Aorta (tissue), 5 donors: ENCODE data around the gene KPNA6. TPM values are rescaled to one million over a fixed set of nuclear protein-coding genes. Genes with fewer than 3 reads are reported as not detected.

Experiments used
- ATAC-seq: fragments of 200-7000 bp; cut with Tn5 transposase; one replicate; pipeline ENCODE4 v1.9.1; 2022; ENCODE audit warnings: moderate library complexity; ENCODE audit not compliant: low FRiP score
- DNase-seq, 2 donors: peaks; one replicate each; pipeline ENCODE4 v3.0.0-alpha.2; 2020
- H3K27ac ChIP-seq, 2 donors: one replicate each; pipeline ENCODE4 v1.5.1; 2013; ENCODE audit warnings: low read length in 2 of 2, mild to moderate bottlenecking in 2 of 2, moderate library complexity in 2 of 2, control low read depth in 1 of 2, inconsistent platforms in 1 of 2, low read depth in 1 of 2
- H3K27me3 ChIP-seq, 2 donors: one replicate each; pipeline ENCODE4 v1.6.1; 2013; ENCODE audit warnings: control low read depth in 1 of 2, low read length in 1 of 2, mild to moderate bottlenecking in 1 of 2, moderate library complexity in 1 of 2; ENCODE audit not compliant: insufficient read depth in 2 of 2, control insufficient read depth in 1 of 2
- H3K36me3 ChIP-seq, 2 donors: one replicate each; pipeline ENCODE4 v1.6.1; 2013; ENCODE audit warnings: control low read depth in 1 of 2, low read length in 1 of 2, mild to moderate bottlenecking in 1 of 2; ENCODE audit not compliant: insufficient read depth in 2 of 2, control insufficient read depth in 1 of 2
- H3K4me1 ChIP-seq, 2 donors: one replicate each; pipeline ENCODE4 v1.6.1; 2013; ENCODE audit warnings: low read length in 2 of 2, control low read depth in 1 of 2, mild to moderate bottlenecking in 1 of 2, moderate library complexity in 1 of 2; ENCODE audit not compliant: insufficient read depth in 2 of 2, control insufficient read depth in 1 of 2
- H3K4me3 ChIP-seq, 2 donors: one replicate each; pipeline ENCODE4 v1.5.1; 2013; ENCODE audit warnings: low read length in 2 of 2, control low read depth in 1 of 2, mild to moderate bottlenecking in 1 of 2
- H3K9me3 ChIP-seq: one replicate; pipeline ENCODE4 v1.6.1; 2013; ENCODE audit warnings: mild to moderate bottlenecking, low read length; ENCODE audit not compliant: control insufficient read depth
- WGBS, 2 donors: extraction: QIAGEN DNeasy Blood & Tissue Kit; methylation state at CpG; one replicate each; pipeline ENCODE4 v1.1.7; 2013; 5-methylcytosine and 5-hydroxymethylcytosine counted together
- intact Hi-C, 2 donors: fragments of 100-400 bp; cut with DNase I; formaldehyde crosslinking; loops; one replicate each; pipeline versions ENCODE4 v1.14.2 to v1.15.0; 2022
- polyA plus RNA-seq, 2 donors: library from polyadenylated mRNA; stranded (reverse); fragments of 200-250 nt; gene quantifications; one replicate each; pipeline ENCODE4 v1.2.3, GENCODE V29; 2013
- total RNA-seq, 2 donors: library from RNA; stranded (reverse); fragmentation: NEBNext Ultra II Directional; extraction: Animal tissue kit (Norgen Biotek cat#: 25700); gene quantifications; one replicate each; pipeline ENCODE4 v1.2.1, GENCODE V29; 2021
- donor health status: healthy with polysubstance abuse.
- donor health status: Bipolar disorder and iron deficiency.
- donor health status: DM: no; HTN: no; CAD: no.
- donor health status: DM: no; HTN: no; CAD: no.
- donor health status: DM: yes; HTN: yes; CAD: no.

KPNA6 gene
- total and polyA plus RNA-seq, 4 donors: 8.8 to 66.2 (median 34.7) TPM

- Histone ChIP-seq H3K9me3 (no peaks in the 10 kb centered on the region), H3K27ac (no peak overlapping the region), H3K4me1 (no peaks in the 10 kb centered on the region), H3K36me3 (peaks cover 3 to 4% of the 10 kb centered on the region in 2 donors), H3K4me3 (no peak overlapping the region), H3K27me3 (no peaks in the 10 kb centered on the region)
- DNase-seq: peak in 1 of 2 donors; percentile 49
- no peak for ATAC-seq
- intact Hi-C loops: no loop called here
- 53 to 59% methylated on average over 6 of the region's 6 CpGs for WGBS, 2 donors
Observed at GRCh38 chr1:32182060-32182459, 74.2 kb downstream of the KPNA6 start.

GRCh38 chr1:32184650-32185049 is 76.8 kb downstream of the KPNA6 start:
- Histone ChIP-seq H3K27ac (no peak overlapping the region), H3K36me3 (peaks cover 6 to 11% of the 10 kb centered on the region in 2 donors), H3K27me3 (no peaks in the 10 kb centered on the region), H3K4me1 (no peaks in the 10 kb centered on the region), H3K9me3 (no peaks in the 10 kb centered on the region), H3K4me3 (no peak overlapping the region)
- ATAC-seq (no peak), DNase-seq (no peak)
- intact Hi-C loops: no loop called here

- H3K9me3 ChIP-seq: no peaks in the 10 kb centered on the region
- H3K27me3 ChIP-seq: no peaks in the 10 kb centered on the region
- no peak overlapping the region for H3K4me3 ChIP-seq
- H3K36me3 ChIP-seq: peaks cover 6 to 17% of the 10 kb centered on the region in 2 donors
- intact Hi-C loops: no loop called here
- ATAC-seq: no peak
- no peaks in the 10 kb centered on the region for H3K4me1 ChIP-seq
- H3K27ac ChIP-seq: no peak overlapping the region
- WGBS, 2 donors: 92 to 93% methylated on average over 2 of the region's 2 CpGs
- no peak for DNase-seq
Observed at GRCh38 chr1:32186077-32186476, 78.2 kb downstream of the KPNA6 start.

GRCh38 chr1:32186491-32186890 is 78.6 kb downstream of the KPNA6 start:
- WGBS, 2 donors: 82 to 84% methylated on average over 2 of the region's 2 CpGs
- no peak for ATAC-seq
- peaks cover 6 to 18% of the 10 kb centered on the region in 2 donors for H3K36me3 ChIP-seq
- H3K4me3 ChIP-seq: no peak overlapping the region
- no peak for DNase-seq
- H3K4me1 ChIP-seq: no peaks in the 10 kb centered on the region
- no peaks in the 10 kb centered on the region for H3K27me3 ChIP-seq
- H3K9me3 ChIP-seq: no peaks in the 10 kb centered on the region
- intact Hi-C loops: no loop called here
- H3K27ac ChIP-seq: no peak overlapping the region

DNA sequence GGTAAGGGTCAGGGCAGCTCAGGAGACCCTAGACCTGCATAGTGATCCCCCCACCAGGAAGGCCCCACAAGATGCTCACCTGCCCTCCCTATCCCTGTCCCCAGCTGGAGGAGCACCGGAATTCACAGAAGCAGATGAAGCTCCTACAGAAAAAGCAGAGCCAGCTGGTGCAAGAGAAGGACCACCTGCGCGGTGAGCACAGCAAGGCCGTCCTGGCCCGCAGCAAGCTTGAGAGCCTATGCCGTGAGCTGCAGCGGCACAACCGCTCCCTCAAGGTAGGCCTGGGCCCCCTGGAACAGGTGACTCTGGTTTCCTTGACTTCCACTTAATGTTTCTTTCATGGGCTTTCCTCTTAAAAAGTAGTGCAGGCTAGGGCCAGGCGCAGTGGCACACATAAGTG is 80.0 kb downstream of the KPNA6 start:
- H3K4me1 ChIP-seq: no peaks in the 10 kb centered on the region
- 96 to 97% methylated on average over 9 of the region's 9 CpGs for WGBS, 2 donors
- no peak for ATAC-seq
- intact Hi-C loops: no loop called here
- no peaks in the 10 kb centered on the region for H3K27me3 ChIP-seq
- DNase-seq: peak; percentile 14 to 68
- H3K4me3 ChIP-seq: no peak overlapping the region
- no peak overlapping the region for H3K27ac ChIP-seq
- peaks cover 6 to 23% of the 10 kb centered on the region in 2 donors for H3K36me3 ChIP-seq
- H3K9me3 ChIP-seq: no peaks in the 10 kb centered on the region

DNA sequence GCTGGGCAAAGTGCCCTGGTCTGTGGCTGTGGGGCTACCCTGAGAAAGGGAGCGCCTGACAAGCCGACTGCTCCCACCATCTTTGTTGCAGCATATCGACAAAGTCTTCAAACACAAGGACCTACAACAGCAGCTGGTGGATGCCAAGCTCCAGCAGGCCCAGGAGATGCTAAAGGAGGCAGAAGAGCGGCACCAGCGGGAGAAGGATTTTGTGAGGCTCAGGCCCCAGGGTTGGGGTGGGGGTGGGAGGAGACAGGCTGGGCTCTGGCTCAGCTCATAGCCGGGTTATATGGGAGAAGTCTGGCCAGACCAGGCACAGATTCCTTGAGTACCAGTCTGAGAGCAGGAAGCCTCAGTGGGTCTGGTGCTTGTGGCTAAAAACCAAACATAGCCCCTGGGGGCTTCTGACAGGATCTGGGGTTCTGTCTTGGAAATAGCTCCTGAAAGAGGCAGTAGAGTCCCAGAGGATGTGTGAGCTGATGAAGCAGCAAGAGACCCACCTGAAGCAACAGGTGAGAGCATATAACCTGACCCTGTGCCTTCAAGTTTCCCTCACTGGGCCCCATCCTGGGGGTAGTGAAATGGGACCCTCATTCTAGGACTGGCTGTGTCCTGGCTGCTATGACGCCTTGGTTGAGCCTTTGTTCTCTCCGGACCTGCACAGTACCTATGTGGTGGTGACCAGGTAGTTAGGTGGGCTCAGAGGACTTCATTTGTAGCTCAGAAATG is 84.5 kb downstream of the KPNA6 start:
- WGBS, 2 donors: 87 to 91% methylated on average over 8 of the region's 8 CpGs
- DNase-seq (peak in 1 of 2 donors; percentile 19), ATAC-seq (no peak)
- Histone ChIP-seq H3K27ac (no peak overlapping the region), H3K9me3 (no peaks in the 10 kb centered on the region), H3K4me1 (no peaks in the 10 kb centered on the region), H3K4me3 (no peak overlapping the region), H3K36me3 (peaks cover 7 to 30% of the 10 kb centered on the region in 2 donors), H3K27me3 (no peaks in the 10 kb centered on the region)
- intact Hi-C loops: no loop called here

DNA sequence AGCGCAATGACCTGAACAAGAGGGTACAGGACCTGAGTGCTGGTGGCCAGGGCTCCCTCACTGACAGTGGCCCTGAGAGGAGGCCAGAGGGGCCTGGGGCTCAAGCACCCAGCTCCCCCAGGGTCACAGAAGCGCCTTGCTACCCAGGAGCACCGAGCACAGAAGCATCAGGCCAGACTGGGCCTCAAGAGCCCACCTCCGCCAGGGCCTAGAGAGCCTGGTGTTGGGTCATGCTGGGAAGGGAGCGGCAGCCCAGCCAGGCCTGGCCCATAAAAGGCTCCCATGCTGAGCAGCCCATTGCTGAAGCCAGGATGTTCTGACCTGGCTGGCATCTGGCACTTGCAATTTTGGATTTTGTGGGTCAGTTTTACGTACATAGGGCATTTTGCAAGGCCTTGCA is 87.1 kb downstream of the KPNA6 start:
- DNase-seq: no peak
- Histone ChIP-seq H3K27me3 (no peaks in the 10 kb centered on the region), H3K4me3 (no peak overlapping the region), H3K27ac (no peak overlapping the region), H3K36me3 (peaks cover 4 to 21% of the 10 kb centered on the region in 2 donors), H3K9me3 (no peaks in the 10 kb centered on the region), H3K4me1 (no peaks in the 10 kb centered on the region)
- 88 to 91% methylated on average over 6 of the region's 6 CpGs for WGBS, 2 donors
- intact Hi-C loops: no loop called here
- ATAC-seq: no peak

DNA sequence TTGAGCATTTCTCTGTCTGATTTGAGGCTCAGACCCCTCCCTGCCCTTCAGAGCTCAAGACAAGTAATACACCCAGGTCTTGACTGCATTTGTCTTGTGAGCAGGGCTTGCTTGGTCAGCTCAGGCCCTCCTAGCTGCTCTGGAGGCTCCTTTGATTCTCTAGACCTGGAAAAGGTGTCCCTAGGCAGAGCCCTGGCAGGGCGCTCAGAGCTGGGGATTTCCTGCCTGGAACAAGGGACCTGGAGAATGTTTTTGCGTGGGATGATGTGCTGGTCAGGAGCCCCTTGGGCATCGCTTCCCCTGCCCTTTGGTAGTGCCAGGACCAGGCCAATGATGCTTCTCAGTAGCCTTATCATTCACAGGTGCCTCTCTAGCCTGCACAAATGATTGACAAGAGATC is 87.7 kb downstream of the KPNA6 start:
- H3K4me1 ChIP-seq: no peaks in the 10 kb centered on the region
- H3K4me3 ChIP-seq: no peak overlapping the region
- H3K27me3 ChIP-seq: no peaks in the 10 kb centered on the region
- intact Hi-C loops: no loop called here
- H3K36me3 ChIP-seq: peaks cover 4 to 20% of the 10 kb centered on the region in 2 donors
- H3K27ac ChIP-seq: no peak overlapping the region
- WGBS, 2 donors: 76 to 82% methylated on average over 3 of the region's 3 CpGs
- no peak for DNase-seq
- ATAC-seq: no peak
- H3K9me3 ChIP-seq: no peaks in the 10 kb centered on the region

- Histone ChIP-seq H3K27ac (no peak overlapping the region), H3K36me3 (peaks cover 4 to 17% of the 10 kb centered on the region in 2 donors), H3K4me1 (no peaks in the 10 kb centered on the region), H3K27me3 (no peaks in the 10 kb centered on the region), H3K4me3 (no peak overlapping the region), H3K9me3 (no peaks in the 10 kb centered on the region)
- intact Hi-C loops: no loop called here
- no peak for DNase-seq
- no peak for ATAC-seq
Observed at GRCh38 chr1:32195972-32196823, 88.3 kb downstream of the KPNA6 start.
